Measurements from ENCODE around the gene ENG.

DNA sequence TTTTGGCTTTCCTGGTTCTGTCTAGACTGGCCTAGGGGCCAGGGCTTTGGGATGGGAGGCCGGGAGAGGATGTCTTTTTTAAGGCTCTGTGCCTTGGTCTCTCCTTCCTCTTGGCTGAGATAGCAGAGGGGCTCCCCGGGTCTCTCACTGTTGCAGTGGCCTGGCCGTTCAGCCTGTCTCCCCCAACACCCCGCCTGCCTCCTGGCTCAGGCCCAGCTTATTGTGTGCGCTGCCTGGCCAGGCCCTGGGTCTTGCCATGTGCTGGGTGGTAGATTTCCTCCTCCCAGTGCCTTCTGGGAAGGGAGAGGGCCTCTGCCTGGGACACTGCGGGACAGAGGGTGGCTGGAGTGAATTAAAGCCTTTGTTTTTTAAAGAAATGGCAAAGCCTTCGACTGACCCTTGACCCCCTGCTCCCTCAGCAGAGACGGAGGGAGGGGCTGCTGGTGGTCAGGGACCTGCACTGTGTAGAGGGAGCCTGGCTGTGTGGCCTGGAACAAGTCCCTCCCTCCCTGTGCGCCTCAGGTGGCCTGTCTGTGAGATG lies 40.7 kb downstream of the ENG start:
- TF ChIP-seq, protein P1, sequence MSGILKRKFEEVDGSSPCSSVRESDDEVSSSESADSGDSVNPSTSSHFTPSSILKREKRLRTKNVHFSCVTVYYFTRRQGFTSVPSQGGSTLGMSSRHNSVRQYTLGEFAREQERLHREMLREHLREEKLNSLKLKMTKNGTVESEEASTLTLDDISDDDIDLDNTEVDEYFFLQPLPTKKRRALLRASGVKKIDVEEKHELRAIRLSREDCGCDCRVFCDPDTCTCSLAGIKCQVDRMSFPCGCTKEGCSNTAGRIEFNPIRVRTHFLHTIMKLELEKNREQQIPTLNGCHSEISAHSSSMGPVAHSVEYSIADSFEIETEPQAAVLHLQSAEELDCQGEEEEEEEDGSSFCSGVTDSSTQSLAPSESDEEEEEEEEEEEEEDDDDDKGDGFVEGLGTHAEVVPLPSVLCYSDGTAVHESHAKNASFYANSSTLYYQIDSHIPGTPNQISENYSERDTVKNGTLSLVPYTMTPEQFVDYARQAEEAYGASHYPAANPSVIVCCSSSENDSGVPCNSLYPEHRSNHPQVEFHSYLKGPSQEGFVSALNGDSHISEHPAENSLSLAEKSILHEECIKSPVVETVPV (CRISPR knock-in tag; IDR thresholded peaks at IDR 0.05), result no peak
- TF ChIP-seq TCF4 (CRISPR knock-in tag; IDR thresholded peaks at IDR 0.05; ENCODE audit: borderline replicate concordance), result no peak

All from SK-N-SH treated with all-trans-retinoic acid at 6 μM for 48 hours (cell line).